GM21723 (cell line): ENCODE data around the gene AARS1.
"Not testable (repeated sequence)": the region's sequence is repeated elsewhere in the genome, so short reads cannot be mapped to it uniquely, and the experiment has no call there.

Experiments
- ATAC-seq: cut with Tn5 transposase; IDR thresholded peaks from one replicate; pipeline ENCODE4 v1.9.1; 2021; ENCODE audit warnings: mild to moderate bottlenecking, moderate library complexity; ENCODE audit not compliant: unreplicated experiment

The AARS1 gene

DNA sequence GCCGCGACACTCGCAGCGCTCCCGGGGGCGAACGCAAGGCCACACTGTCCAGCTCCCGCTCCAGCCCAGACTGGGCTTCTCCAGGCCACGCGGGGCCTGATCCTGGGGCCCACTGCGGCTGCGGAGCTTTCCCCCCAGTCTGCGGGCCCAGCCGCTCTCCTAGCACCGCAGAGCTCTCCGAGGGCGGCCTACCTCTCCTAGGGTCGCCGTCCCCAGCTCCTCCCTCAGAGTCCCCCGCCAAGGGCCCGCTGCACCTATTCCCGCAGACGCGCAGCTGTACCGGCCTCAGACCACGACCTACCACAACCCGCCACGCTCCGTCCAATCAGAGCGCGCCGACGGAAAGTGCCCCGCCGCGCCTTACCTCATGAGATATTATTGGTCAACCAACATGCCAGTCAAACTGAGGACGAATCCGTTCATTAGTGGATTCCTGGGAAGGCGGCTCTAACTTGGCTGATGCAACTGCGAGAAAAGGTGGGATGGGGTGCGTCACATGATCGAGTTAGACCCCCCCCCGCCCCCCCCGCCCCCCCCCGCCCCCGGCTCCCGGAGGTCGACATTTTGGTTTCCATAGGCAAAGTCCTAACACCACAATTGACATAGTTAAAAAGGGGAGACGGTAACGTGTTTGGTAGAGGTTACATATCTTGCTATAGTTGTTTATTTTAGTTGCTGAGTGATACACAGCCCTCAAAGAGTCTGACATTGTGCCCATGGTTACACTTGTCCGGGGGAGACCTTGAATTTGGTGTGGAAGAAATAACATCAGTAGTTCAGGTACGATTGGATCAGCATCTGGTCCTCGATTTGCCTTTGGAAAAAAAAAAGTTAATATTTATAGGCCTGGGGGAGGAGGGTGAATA is at the start of gene AARS1:
AARS1 (minus strand) TSS at position 278 of the 866 bp plus-strand sequence. CDS start 6,743 bp downstream, outside the sequence.
- ATAC-seq = peak; percentile 96

DNA sequence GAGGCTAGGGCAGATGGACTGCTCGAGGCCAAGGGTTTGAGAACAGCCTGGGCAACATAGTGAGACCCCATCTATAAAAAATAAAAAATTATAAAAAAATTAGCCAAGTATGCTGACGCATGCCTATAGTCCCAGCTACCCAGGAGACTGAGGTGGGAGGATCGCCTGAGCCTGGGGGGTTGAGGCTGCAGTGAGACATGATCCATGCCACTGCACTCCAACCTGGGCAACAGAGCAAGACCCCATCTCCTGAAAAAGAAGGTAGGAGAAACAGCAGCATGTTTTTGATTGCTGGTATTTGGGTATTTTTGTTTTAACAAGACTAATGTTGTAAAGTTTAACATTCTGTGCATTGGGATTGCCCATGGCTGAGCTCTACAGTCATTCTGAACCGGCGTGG is 48.5 kb upstream of the AARS1 start:
- no peak for ATAC-seq

GRCh38 chr16:70332728-70333127 is 43.4 kb upstream of the AARS1 start:
- ATAC-seq = not testable (repeated sequence)

DNA sequence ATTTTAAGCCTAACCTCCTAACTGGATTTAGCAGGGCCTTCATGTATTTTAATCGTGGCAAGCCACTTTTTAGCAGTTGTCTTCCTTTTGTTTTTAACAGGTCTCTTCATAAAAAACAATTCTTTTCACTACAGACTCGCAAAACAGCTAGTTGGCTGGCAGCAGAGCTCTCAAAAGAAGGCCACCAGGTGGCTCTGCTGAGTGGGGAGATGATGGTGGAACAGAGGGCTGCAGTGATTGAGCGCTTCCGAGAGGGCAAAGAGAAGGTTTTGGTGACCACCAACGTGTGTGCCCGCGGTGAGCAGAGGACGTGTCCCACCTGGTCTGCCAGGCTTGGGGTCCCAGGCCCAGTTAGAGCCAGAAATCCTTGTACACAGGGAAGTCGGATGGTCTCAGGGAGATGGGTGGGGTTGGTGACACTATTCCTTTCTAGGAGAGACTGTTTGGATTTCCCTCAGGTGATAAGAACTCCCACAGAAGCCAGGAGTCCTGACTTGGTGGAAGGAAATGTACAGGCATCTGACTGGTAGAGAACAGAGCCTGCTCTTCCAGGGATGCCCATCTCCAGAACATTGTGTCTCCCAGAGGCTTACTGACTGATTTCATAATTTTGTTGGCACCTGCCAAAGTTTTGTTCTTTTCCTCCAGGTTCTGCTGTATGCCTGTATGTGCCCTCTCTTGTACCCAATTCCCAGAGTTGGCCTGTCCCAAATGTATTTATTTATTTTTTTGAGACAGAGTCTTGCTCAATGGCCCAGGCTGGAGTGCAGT is 42.5 kb upstream of the AARS1 start:
- ATAC-seq = no peak

DNA sequence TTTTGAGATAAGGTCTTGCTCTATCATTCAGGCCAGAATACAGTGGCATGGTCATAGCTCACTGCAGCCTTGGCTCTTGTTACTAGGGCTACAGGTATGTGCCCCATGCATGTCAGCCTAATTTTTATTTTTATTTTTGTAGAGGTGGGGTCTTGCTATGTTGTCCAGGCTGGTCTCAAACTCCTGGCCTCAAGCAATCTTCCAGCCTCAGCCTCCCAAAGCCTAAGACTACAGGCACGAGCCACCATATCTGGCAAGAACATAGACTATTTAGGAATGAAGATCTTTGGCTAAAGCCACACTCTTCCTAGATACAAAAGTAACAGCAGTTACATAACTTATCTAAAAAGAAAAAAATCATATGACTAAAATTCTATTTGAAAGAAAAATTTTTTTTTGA is 41.8 kb upstream of the AARS1 start:
- no peak for ATAC-seq

GRCh38 chr16:70324998-70325747 is 35.9 kb upstream of the AARS1 start:
- ATAC-seq = no peak

- no peak for ATAC-seq
Observed at GRCh38 chr16:70320121-70320520, 30.8 kb upstream of the AARS1 start.

- not testable (repeated sequence) for ATAC-seq
Observed at GRCh38 chr16:70307726-70308125, 18.4 kb upstream of the AARS1 start.

DNA sequence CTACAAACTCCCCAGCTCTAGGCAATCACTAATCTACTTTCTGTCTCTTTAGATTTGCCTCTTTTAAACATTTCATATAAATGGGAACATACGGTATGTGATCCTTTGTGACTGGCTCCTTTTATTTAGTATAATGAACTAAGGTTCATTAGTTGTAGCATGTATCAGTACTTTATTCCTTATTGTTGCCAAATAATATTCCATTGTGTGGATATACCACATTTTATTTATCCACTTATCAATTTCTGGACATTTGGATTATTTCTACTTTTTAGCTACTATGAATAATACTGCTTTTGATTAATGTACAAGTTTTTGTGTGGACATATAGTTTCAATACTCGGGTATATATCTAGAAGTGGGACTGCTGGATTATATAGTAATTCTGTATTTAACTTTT is 17.6 kb upstream of the AARS1 start:
- no peak for ATAC-seq

GRCh38 chr16:70304892-70305448 is 15.7 kb upstream of the AARS1 start:
- no peak for ATAC-seq

- ATAC-seq = no peak
Observed at GRCh38 chr16:70302745-70303144, 13.4 kb upstream of the AARS1 start.

- ATAC-seq = no peak
Observed at GRCh38 chr16:70301121-70301520, 11.8 kb upstream of the AARS1 start.

- peak; percentile 89 for ATAC-seq
Observed at GRCh38 chr16:70298988-70299938, 10.0 kb upstream of the AARS1 start, which contains the start of gene DDX19B. DDX19B (plus strand) TSS chr16:70299186; CDS start chr16:70299298, 112 bp downstream.

- no peak for ATAC-seq
Observed at GRCh38 chr16:70295634-70296033, 6.3 kb upstream of the AARS1 start.

- ATAC-seq = no peak
Observed at GRCh38 chr16:70294385-70295025, 5.2 kb upstream of the AARS1 start.

GRCh38 chr16:70292148-70292547 is 2.8 kb upstream of the AARS1 start:
- ATAC-seq = not testable (repeated sequence)

DNA sequence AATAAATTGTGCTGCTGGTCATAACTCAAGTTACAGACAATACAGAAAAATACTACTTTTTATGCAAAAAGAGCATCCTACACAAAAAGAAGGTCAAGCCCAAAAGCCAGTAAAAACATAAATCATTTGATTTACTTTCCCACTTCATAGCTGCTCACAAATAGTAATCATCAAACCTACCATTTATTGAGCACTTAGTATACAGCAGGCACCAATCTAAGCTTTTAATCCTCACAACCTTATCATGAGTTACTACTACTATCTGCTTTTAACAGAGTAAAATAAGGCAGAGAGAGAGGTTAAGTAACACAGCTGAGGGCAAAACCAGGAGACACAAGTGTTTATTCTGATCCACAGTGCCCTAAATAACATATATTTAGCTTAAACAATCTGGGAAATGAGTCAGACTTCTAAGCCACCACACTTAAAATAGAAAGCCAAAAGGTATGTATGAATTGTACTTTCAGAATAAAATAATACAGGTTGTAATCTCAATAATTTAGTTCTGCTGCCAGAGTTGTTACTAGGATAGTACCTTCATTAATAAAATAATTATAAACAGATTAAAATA is 1.7 kb upstream of the AARS1 start:
- ATAC-seq = no peak

DNA sequence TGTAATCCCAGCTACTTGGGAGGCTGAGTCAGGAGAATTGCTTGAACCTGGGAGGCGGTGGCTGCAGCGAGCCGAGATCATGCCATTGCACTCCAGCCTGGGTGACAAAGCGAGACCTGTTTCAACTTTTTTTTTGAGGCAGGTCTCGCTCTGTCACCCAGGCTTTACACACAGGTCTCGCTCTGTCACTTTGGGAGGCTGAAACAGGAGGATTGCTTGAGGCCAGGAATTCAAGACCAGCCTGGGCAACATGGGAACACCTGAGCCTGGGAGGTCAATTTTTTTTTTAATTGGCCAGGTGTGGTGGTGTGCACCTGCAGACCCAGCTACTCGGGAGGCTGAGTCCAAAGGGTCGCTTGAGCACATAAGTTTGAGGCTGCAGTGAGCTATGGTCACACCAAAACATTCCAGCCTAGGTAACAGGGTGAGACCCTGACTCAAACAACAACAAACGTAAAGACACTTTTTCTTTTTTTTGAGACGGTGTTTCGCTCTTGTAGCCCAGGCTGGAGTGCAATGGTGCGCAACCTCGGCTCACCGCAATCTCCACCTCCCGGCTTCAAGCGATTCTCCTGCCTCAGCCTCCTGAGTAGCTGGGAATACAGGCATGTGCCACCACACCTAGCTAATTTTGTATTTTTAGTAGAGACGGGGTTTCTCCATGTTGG is 1.9 kb downstream of the AARS1 start:
- ATAC-seq = not testable (repeated sequence)
